ENCODE results near the gene NEB.
"Not testable (repeated sequence)": the region's sequence is repeated elsewhere in the genome, so short reads cannot be mapped to it uniquely, and the experiment has no call there.

NEB gene

GRCh38 chr2:151609705-151610104, 124.6 kb downstream of the NEB start:
- no peak for DNase-seq (ENCODE audit: low spot score)

- DNase-seq (ENCODE audit: low spot score), result not testable (repeated sequence)
Measured at GRCh38 chr2:151607459-151608424, 126.5 kb downstream of the NEB start.

GRCh38 chr2:151603530-151603929, 130.7 kb downstream of the NEB start:
- not testable (repeated sequence) for DNase-seq (ENCODE audit: low spot score)

- not testable (repeated sequence) for DNase-seq (ENCODE audit: low spot score)
Measured at GRCh38 chr2:151602402-151602801, 131.9 kb downstream of the NEB start.

GRCh38 chr2:151601803-151602202, 132.5 kb downstream of the NEB start:
- DNase-seq (ENCODE audit: low spot score), result not testable (repeated sequence)

GRCh38 chr2:151596903-151597608, 137.2 kb downstream of the NEB start:
- DNase-seq (ENCODE audit: low spot score), result not testable (repeated sequence)

GRCh38 chr2:151591908-151592255, 142.4 kb downstream of the NEB start:
- not testable (repeated sequence) for DNase-seq (ENCODE audit: low spot score)

GRCh38 chr2:151591250-151591907, 142.9 kb downstream of the NEB start:
- DNase-seq (ENCODE audit: low spot score), result not testable (repeated sequence)

GRCh38 chr2:151581300-151581699, 153.0 kb downstream of the NEB start:
- not testable (repeated sequence) for DNase-seq (ENCODE audit: low spot score)

- not testable (repeated sequence) for DNase-seq (ENCODE audit: low spot score)
Measured at GRCh38 chr2:151580697-151581096, 153.6 kb downstream of the NEB start.

GRCh38 chr2:151577116-151577515, 157.2 kb downstream of the NEB start:
- DNase-seq (ENCODE audit: low spot score), result no peak

- no peak for DNase-seq (ENCODE audit: low spot score)
Measured at GRCh38 chr2:151576080-151576479, 158.2 kb downstream of the NEB start.

- DNase-seq (ENCODE audit: low spot score), result no peak
Measured at GRCh38 chr2:151575338-151575737, 158.9 kb downstream of the NEB start.

- DNase-seq (ENCODE audit: low spot score), result no peak
Measured at GRCh38 chr2:151570191-151570590, 164.1 kb downstream of the NEB start.

- no peak for DNase-seq (ENCODE audit: low spot score)
Measured at GRCh38 chr2:151569167-151569566, 165.1 kb downstream of the NEB start.

GRCh38 chr2:151568501-151568900, 165.8 kb downstream of the NEB start:
- no peak for DNase-seq (ENCODE audit: low spot score)

- no peak for DNase-seq (ENCODE audit: low spot score)
Measured at GRCh38 chr2:151567006-151567405, 167.3 kb downstream of the NEB start.

- DNase-seq (ENCODE audit: low spot score), result no peak
Measured at GRCh38 chr2:151562398-151562797, 171.9 kb downstream of the NEB start.

- DNase-seq (ENCODE audit: low spot score), result no peak
Measured at GRCh38 chr2:151560289-151560688, 174.0 kb downstream of the NEB start.

GRCh38 chr2:151559431-151559830, 174.8 kb downstream of the NEB start:
- not testable (repeated sequence) for DNase-seq (ENCODE audit: low spot score)

GRCh38 chr2:151557883-151558282, 176.4 kb downstream of the NEB start:
- DNase-seq (ENCODE audit: low spot score), result not testable (repeated sequence)

GRCh38 chr2:151556121-151556520, 178.2 kb downstream of the NEB start:
- DNase-seq (ENCODE audit: low spot score), result no peak

Data from AG08396 (cell line).